AG08395 (cell line): ENCODE data around the gene SMIM7.
A peak's percentile ranks its signal among the peaks of the same experiment; 100 is the strongest.
"Not testable (repeated sequence)": the region's sequence is repeated elsewhere in the genome, so short reads cannot be mapped to it uniquely, and the experiment has no call there.

Experiments used
- DNase-seq: peaks from one replicate; pipeline ENCODE4 v3.0.0; 2012; ENCODE audit warnings: mixed read lengths, low spot score

Gene SMIM7

DNA sequence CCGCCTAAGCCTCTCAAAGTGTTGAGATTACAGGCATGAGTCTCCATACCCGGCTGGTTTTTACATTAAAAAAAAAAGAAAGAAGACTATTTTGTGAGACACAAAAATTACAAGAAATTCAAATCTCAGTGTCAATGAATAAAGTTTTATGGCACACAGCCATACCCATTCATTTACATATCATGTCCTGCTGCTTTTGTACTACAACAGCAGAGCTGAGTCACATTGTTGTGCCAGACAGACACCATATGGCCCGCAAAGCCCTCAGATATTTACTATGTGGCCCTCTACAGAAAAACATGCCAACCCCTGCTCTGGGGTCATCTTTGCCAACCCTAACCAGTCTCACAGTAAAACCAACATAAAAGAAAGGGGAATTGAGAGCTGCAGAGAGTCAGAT, 5.3 kb downstream of the SMIM7 start:
- no peak for DNase-seq

DNA sequence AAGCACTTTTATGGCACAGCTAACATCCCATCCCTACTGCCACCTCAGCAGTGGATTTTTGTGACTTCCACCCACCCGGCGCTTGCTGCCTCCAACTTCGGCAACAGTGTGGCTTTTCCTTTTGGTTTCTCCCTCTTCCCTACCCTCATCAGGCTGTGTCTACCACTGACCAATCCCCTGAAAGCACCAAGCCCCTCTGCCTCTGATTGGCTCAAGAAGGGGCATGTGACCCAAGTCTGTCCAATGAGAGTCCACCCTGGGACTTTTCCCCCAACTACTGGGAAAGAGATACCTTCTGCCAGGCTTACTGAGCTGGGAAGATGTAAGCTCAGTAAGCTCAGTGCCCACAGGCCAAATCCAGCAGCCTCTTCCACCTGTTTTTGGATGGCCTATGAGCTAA, 5.8 kb downstream of the SMIM7 start:
- peak; percentile 20 for DNase-seq

DNA sequence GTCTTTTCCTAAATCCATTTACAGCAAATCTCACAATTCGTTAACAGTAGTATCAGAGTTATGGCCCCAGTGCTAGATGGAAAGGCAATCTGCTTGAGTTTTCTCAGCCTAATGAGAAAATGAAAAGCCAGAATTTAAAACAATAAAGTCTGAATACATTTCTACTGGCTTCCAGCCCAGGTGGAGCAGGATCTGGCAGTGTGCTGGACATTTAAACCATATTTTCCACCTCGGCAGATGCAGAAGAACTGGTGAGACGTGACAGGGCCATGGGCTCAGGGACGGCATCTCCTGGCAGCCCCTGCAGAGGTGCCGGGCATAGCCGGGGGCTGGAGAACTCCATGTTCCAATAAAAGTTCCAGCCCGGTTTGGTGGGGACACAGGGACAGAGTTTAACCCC, 7.1 kb downstream of the SMIM7 start:
- DNase-seq = no peak

DNA sequence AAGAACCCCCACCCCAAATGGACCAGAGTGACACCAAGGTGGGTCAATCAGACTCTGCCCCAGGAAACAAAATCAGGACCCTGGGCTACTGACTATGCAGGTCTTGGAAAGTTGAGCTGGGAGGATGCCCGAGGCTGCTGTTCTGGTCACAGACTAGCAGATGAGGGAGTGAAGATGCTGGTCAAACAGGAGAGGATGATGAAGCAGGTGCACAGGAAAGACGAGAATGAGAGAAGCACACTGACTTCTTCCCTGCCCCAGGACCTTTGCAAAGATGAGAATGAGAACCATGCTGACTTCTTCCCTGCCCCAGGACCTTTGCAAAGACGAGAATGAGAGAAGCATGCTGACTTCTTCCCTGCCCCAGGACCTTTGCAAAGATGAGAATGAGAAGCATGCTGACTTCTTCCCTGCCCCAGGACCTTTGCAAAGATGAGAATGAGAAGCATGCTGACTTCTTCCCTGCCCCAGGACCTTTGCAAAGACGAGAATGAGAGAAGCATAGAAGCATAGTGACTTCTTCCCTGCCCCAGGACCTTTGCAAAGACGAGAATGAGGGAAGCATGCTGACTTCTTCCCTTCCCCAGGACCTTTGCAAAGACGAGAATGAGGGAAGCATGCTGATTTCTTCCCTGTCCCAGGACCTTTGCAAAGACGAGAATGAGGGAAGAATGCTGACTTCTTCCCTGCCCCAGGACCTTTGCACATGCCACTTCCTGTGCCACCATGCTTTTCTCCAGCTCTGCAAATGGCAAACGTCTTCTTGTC, 8.3 kb downstream of the SMIM7 start:
- not testable (repeated sequence) for DNase-seq

DNA sequence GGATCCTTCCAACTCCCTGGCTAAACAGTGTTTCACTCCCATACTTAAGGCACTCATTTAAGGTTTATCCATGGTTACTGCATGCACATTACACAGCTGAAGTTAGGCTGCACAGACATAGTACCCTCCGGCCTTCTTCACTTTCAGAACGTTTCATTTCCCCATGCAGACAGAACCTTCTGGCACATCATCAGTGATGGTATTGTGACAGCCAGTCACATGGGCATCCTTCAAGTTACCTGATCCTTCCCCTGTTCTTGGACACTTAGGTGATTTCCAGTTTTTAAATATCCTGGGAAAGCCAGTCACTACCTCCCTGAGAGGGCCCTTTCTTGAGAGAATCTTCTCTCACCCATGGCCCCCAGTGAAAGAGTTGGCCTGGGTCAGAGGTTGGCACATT, 9.1 kb downstream of the SMIM7 start:
- no peak for DNase-seq

DNA sequence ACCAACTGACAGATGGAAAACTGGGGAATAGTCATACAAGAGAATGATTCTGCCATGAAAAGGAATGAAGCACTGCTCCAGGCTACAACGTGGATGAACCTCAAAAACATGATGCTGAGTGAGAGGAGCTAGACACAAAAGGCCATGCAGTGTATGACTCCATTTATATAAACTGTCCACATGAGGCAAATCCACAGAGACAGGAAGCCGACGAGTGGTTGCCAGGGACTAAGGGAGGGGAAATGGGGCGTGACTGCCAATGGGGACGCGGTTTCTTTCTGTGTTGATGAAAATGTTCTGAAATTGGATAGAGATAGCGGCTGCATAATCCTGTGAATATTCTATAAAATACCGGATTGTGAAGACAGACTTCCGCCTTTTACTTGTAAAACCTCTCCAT, 10.2 kb downstream of the SMIM7 start:
- no peak for DNase-seq

DNA sequence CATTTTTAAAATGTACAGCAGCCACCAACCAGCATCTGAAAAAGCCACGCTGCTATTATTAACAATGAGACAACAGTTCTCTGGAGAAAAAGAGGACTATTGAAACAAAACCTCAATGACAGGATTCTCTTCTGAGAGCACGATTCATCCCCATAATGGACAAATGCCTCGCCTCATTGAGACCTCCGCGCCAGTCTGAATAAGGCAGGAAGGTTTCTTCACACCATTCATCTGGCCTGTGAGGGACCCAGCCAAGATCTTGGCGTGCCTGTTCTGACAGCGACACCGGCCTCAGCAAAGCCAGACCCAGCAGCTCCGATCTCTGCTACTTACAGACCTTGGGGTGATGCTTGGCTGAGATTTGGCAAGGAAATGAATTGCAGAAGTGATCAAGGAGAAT, 14.8 kb downstream of the SMIM7 start:
- DNase-seq = no peak

DNA sequence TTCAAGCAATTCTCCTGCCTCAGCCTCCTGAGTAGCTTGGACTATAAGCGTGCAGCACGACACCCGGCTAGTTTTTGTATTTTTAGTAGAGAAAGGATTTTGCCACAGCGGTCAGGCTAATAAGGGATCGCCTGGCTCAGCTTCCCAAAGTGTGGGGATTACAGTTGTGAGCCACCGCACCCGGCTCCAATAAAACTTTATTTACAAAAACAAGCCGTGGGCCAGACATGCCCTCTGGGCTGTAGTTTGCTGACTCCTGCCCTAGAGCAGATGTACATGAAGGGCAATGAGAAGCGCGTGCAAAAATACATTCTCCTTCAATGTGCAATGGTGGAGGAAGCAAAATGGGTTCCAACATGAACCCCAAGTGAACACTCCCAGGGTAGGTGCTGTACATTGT, 18.2 kb downstream of the SMIM7 start:
- no peak for DNase-seq

DNA sequence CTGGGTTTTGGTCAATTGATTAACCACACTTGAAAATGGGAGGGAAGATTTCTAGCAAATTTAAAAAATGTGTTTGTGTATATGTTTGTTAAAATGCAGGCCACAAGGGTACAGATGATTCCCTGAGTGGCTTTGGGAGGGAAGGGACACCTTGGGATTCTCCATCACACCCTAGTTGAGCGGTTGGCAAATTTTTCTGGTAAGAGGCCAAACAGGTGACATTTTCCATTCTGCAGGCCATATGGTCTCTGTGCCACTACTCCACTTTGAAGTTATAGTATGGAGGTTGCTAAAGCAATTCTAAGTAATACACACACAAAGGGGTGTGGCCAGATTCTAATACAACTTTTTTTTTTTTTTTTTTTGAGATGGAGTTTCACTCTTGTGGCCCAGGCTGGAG, 19.0 kb downstream of the SMIM7 start:
- no peak for DNase-seq

DNA sequence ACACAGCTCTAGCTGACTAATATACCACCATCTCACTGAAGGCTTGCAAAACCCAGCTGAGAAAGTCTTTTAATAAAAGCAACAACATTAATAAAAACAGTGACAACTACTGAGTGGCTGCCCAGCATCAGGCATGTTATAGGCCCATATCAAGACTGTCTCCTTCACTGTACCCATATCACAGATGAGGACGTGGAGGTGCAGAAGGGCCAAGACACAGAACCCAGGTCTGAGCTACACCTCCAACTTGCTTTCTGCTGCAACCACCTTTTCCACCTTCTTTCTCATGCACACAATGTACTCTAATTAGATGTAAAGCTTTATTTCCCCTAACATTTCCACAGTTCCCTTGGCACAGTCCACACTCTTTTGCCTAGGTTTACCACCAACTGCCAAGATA, 21.3 kb downstream of the SMIM7 start:
- DNase-seq = no peak

DNA sequence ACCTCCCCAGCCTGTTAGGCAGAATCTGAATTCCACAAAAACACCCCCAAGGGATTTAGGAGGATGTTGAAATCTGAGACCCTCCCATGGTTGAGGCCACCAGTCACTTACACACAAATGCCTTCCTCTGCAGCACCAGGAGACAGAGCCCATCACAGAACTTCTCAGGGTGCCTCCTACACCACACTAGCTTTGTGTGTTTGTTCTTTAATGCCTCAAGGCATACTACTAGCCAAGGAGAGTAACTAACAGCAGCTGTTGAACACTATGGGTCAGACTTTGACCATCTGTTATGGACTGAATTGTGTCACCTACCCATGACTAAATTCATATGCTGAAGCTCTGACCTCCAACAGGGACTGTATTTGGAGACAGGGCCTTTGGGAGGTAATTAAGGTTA, 22.4 kb downstream of the SMIM7 start:
- DNase-seq = no peak

DNA sequence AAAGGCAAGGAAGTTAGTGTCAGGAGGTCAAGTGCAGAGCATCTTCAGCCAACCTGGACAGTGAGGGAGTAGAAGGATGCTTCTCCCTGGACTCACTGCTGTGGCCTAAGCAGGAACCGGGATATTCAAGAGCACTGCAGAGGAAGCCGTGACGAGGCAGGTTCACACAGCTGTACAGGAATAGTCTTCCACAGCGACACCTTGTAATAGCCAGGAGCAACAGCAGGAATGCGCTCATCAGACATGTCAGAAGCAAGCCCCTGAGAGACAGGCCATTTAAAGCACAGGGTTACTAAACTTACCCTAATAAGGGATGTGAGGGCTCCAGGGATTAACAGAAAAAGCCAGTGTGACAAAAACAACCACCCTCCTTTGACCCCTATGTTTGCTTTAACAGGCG, 28.5 kb downstream of the SMIM7 start:
- no peak for DNase-seq

DNA sequence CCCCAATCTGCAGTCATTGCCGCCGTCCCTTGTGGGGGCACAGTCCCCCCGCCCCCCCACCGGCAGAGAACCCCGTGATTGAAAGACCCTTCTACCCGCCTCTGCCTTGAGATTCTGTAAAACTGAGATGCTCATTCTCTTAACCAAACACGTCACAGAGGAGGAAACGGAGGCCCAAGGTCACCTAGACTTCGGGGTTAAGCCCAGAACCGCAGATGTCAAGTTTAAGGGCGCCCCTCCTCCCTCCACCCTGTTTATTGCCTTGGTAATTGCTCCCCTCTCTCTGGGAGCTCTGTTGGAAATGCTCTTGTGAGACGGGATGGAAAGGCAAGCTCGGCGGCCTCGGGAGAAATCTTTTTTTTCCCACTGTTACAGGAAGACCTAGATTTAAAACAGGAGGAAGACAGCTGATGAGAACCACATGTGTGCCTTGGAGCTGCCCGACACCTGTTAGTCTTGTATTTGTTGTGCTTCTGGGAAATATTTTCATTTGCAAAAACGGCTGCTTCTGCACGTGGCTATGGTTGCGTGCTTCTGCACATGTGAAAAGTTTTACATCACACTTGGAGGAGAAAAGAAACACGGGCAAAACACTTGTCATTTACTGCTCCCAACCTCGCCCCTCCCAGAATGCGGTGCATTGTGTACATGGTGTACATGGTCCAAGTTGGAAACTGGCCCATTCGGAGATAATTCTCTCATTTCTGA, 30.8 kb downstream of the SMIM7 start:
- DNase-seq = peak; percentile 33

DNA sequence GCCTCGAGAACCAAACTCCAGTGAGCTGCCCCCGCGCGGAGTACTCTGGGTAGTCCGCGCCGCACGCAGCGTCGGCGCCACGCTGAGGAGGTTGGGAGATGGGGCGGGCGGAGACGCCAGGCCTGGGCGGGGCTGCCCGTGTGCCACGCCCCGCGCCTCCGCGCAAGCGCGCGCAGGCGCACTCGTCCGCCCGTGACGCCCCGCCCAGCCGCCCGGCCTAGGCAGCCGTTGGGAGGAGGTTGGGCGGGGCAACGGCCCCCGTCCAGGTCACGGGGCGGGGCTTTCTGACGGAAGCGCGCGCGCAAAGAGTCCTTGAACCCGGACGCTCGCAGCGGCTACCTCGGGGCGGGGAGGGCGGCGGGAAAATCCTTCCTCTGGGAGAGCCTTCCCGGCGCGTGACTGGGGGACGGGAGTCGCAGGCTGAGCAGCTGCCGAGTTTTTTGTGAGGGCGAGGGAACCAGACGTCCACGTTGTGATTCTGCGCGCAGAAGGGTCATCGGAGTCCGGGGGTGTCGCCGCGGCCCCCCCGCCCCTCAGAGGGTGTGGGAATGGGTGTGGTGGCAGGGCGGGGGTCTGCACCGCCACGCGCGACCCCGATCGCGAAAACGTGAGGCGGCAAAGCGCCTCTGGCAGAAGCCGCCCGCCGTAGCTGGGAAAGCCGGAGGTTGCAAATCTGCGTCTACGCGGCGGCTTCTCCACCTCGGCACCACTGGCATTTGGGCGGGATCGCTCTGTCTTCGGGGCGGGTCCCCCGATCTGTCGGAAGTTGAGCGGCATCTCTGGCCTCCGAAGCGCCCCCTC, 31.6 kb downstream of the SMIM7 start, which contains the start of gene MED26:
Gene MED26, minus strand, starts transcription at position 22 of the 801 bp plus-strand sequence. CDS start 261 bp downstream, outside the sequence.
- DNase-seq = peak; percentile 100

DNA sequence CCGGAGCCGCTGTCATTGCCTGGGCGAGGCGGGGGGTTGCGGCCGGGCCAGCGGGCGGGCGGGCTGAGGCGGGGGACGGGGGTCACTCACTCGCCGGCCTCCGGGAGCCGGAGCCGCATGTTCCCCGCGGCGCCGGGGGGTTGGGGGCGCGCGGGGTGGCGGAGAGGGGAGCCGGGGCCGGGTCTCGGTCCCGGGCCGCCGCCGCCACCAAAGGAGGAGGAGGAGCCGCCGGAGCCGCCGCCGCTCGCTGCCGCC, 32.1 kb downstream of the SMIM7 start:
- no peak for DNase-seq

DNA sequence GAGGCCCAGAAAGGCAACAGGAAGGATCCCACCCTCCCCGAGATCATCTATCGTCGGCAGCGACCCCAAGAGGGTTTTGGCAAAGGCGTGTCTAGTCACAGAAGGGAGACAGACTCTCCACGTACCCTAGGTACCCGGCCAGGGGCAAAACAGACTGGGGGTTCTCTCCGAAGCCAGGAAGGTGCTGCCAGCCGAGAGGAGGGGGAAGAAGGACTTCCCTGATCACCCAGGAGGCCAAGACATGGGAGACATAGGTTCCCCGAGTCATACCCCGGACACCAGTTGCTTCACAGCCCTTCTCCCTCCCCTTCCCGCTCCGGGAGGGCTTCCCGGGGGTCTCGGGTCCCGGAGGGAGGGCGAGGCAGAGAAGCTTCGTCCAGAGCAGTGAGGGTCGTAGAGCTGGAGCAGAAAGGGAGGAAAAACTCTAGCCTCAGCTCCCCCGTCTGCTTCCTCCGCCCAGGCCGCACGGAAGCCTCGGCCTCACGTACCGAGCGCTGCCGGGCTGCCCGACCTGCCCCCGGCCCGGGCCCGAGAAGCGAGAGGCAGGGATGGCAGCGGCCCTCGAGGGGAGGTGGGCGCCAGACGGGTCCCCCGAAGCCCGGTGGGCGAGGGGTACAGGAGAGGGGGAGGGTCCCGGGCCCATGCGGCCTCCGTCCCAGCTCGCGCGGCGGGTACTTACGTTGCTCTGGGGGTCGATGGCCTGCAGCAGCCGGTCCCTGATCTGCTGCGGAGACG, 32.6 kb downstream of the SMIM7 start:
- DNase-seq = no peak

DNA sequence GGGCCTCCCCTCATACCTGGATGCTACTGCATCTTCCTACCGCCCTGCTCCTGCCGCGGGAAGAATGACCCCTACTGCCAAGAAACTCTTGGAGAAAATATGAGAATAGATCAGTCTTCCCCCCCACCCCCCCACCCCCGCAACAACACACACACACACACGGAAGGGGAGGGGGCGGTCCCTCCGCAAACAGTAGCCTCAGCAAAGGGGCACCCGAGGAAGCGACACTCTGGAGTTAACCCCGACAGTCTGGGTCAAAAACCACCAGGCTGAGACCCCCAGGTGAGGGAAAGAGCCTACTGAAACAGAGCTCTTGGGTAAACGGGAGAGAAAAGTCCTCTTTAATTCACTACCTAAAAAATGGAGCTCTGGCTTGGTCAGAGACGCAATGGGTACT, 33.1 kb downstream of the SMIM7 start:
- DNase-seq = peak; percentile 20

DNA sequence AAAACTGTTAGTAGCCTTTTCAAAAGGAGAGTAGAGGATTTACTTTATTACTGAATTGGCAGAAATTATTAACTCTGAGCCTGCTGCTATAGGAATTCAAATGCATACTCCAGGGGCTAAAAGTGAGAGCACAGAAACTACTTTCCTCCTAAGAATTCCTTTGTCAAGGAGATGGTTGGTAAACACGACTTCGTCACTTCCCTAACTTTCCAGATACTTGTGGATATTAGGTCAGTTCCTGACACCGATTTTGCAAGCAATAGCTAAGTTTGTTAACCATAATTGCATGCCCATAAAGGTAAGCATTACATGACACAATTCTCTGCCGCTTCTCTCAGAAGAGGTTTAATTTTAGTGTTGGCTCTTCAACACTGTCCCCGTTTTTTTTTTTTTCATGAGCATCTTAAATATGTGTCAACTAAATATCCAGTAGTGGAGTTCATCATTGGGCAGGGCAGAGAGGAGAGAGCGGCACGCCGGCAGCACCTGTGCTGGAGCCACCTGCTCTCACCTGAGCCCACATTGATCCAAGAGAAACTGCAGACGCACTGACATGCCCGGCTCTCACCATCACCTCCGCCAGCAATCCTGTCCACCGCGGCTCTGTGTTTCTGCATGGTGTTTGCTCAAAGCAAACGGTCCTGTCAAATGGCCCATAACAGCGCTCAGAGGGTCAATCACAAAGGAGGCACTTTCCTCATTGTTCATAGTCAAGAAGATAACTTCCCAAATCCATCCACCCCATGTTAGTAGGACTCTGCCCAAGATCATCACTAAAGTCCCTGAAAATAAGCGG, 34.6 kb downstream of the SMIM7 start:
- no peak for DNase-seq

DNA sequence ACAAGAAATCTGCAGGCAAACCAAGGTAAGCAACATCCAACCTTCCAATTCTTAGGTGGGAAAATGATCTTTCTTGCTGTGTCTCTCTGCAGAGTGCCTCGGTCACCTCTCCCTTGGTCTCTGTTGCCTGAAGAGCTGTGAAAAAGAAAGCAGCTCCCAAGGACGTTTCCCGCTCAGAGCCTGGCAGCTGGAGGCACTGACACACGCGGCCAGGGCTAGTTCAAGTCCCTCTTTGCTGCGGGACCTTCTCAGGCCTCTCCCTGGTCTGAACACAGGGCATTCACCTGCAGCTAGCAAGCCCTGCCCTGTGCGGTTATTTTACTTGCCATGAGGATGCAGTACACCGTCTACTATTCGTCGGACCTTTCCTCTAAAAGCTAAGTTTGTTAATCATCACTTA, 35.7 kb downstream of the SMIM7 start:
- no peak for DNase-seq

DNA sequence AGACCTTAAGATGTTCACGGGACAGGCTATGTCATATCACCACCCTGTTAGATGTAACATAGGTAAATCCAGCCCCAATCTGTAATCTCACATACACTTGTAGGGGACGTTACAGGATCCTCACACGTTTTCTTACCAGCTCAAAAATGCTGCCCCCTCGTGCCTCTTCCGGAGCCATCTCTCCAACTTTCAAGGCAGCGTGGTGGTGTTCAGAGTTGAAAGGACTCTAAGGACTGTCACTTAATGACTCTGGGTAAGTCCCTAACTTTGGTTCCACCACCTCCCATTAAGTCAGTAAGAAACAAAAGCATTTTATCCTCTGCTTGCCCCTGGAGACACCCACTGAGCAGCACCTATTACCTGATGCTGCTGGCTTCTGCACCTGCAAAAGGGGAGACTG, 36.4 kb downstream of the SMIM7 start:
- no peak for DNase-seq

DNA sequence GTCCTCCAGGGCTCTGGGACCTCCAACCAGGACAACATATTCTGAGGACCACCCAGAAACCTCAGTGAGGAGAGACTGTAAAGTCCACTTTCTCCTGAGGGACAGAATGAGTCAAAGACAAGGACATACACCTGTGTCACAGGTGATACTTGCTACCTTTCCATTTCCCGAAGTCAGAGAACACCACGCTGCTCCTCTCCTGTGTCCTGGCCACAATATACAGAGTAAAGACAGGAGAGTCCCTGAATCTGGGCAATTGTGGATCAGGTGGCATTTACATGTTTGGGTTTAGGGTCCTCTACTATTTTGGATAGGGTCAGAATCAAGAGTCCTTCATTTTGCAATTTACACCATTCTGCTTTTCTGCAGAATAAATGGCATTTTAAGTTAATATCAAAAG, 36.9 kb downstream of the SMIM7 start:
- no peak for DNase-seq
